ENCODE results near the gene REST.

The REST gene

GRCh38 chr4:56927196-56927595 is 19.5 kb downstream of the REST start:
- no peak overlapping the region for H3K4me3 ChIP-seq (replicated peaks; ENCODE audit: insufficient read depth, low read length)
- no peak for TF ChIP-seq CTCF (IDR thresholded peaks at IDR 0.05; ENCODE audit: insufficient read depth, low read length)
- TF ChIP-seq POLR2AphosphoS5 (IDR thresholded peaks at IDR 0.05; ENCODE audit: low read depth): no peak
- TF ChIP-seq REST (IDR thresholded peaks at IDR 0.05; ENCODE audit: insufficient replicate concordance, low read depth): no peak
- no peak for TF ChIP-seq GABPA (IDR thresholded peaks at IDR 0.05; ENCODE audit: low read depth)
- TF ChIP-seq SPI1 (IDR thresholded peaks at IDR 0.05; ENCODE audit: borderline replicate concordance, low read depth): no peak
- DNase-seq (ENCODE audit: low read depth in 1 of 2, low spot score in 1 of 2): no peak
- no peak overlapping the region for H3K27ac ChIP-seq (replicated peaks)
- no peaks in the 10 kb centered on the region for H3K27me3 ChIP-seq (ENCODE audit: insufficient read depth, poor library complexity, severe bottlenecking)

GRCh38 chr4:56930638-56931037 is 22.9 kb downstream of the REST start:
- Histone ChIP-seq H3K27ac (replicated peaks) (no peak overlapping the region), H3K27me3 (ENCODE audit: insufficient read depth, poor library complexity, severe bottlenecking) (no peaks in the 10 kb centered on the region), H3K4me3 (replicated peaks; ENCODE audit: insufficient read depth, low read length) (no peak overlapping the region)
- TF ChIP-seq CTCF (IDR thresholded peaks at IDR 0.05; ENCODE audit: insufficient read depth, low read length) (no peak), SPI1 (IDR thresholded peaks at IDR 0.05; ENCODE audit: borderline replicate concordance, low read depth) (no peak), REST (IDR thresholded peaks at IDR 0.05; ENCODE audit: insufficient replicate concordance, low read depth) (no peak), POLR2AphosphoS5 (IDR thresholded peaks at IDR 0.05; ENCODE audit: low read depth) (no peak), GABPA (IDR thresholded peaks at IDR 0.05; ENCODE audit: low read depth) (no peak)
- DNase-seq (ENCODE audit: low read depth in 1 of 2, low spot score in 1 of 2): no peak

- TF ChIP-seq GABPA (IDR thresholded peaks at IDR 0.05; ENCODE audit: low read depth) (no peak), CTCF (IDR thresholded peaks at IDR 0.05; ENCODE audit: insufficient read depth, low read length) (no peak), REST (IDR thresholded peaks at IDR 0.05; ENCODE audit: insufficient replicate concordance, low read depth) (no peak), SPI1 (IDR thresholded peaks at IDR 0.05; ENCODE audit: borderline replicate concordance, low read depth) (no peak), POLR2AphosphoS5 (IDR thresholded peaks at IDR 0.05; ENCODE audit: low read depth) (no peak)
- DNase-seq (ENCODE audit: low read depth in 1 of 2, low spot score in 1 of 2): no peak
- Histone ChIP-seq H3K27ac (replicated peaks) (no peak overlapping the region), H3K4me3 (replicated peaks; ENCODE audit: insufficient read depth, low read length) (no peak overlapping the region), H3K27me3 (ENCODE audit: insufficient read depth, poor library complexity, severe bottlenecking) (no peaks in the 10 kb centered on the region)
These were observed 24.2 kb downstream of the REST start for GRCh38 chr4:56931924-56932323.

All from HL-60 (cell line).